Fibroblast of pulmonary artery (primary cell): ENCODE data around the gene NPDC1.

Source experiments
- DNase-seq: peaks from one replicate; pipeline ENCODE4 v3.0.0-alpha.2; 2010; ENCODE audit warnings: low read depth
- H3K4me3 ChIP-seq: replicated peaks from 2 replicates; pipeline ENCODE4 v1.5.1; 2011; ENCODE audit warnings: low read depth, mild to moderate bottlenecking, control low read depth, low read length, moderate library complexity
- CTCF ChIP-seq: IDR thresholded peaks from 2 replicates; pipeline ENCODE4 v1.5.1; 2011; ENCODE audit warnings: mild to moderate bottlenecking, control low read depth, low read length, inconsistent platforms; ENCODE audit errors: missing control alignments

The NPDC1 gene

DNA sequence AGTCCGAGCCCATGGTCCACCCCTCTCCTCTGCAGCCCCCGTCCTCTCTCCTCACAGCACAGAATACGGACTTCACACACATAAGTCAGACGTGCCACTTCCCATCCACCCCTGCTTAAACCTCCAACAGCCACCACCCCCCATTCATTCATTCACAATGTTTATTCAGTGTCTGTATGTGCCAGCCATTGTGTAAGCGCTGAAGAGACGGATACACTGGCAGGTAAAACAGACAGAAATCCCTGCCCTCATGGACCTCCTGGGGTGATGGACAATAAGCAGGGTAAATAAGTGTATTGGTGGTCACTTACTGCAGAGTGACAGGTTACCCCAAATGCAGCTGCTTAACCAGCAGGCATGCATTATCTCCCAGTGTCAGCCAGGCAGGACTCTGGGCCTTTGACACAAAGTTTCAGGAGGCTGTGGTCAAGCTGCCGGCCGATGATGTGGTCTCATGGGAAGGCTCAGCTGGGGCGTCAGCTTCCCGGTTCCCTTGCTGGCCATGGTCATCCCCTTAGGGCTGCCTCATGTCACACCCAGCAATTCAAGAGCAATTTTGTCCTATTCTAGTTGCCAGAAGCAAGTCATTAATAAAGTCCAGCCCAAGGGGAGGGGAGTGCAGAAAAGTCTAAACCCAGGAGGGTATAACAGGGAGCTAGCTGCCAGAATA, 55.6 kb downstream of the NPDC1 start:
- no peak for TF ChIP-seq CTCF
- no peak for DNase-seq
- H3K4me3 ChIP-seq: no peak overlapping the region
